DMS53 (cell line): ENCODE data around the gene MED1.

Source experiments
- DNase-seq: peaks from one replicate; lab custom pipeline; 2025; lab: John Stamatoyannopoulos, UW

MED1 gene

DNA sequence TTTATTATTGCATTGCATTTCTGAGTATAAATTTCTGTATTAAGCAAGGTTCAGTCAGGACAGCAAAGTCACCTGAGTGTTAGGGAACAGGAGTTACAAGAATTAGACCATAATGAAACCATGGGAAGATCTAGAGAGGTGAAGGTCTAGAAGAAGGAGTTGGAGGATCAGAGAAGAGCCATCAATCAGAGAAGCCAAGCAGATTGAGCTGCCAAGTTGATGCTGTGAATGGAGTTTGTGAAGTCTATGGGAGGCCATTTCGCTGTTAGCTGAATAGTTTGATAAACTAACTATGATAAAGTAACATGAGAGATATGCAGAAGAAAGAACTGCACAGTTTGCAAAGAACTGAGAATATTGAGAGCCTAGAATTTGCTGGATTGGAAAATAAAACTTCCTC is 90.0 kb downstream of the MED1 start:
- DNase-seq: no peak

DNA sequence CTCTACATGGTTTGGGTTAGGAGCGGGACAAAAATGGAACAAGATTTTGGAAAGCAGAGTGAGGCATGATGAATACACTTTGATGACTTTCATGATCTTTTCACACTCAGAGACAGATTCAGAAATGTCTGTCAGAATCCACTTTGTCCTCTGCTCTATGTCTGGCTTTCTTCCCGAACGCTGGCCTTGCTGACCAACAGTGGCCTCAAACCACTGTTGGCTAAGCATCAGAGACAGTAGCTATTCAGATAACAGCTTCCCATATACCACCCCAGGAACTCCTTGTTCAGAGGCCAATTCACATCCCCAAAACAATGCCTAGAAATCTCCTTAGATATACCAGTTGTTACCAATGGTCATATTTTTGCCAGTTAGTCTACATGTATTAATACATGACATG is 90.5 kb downstream of the MED1 start:
- no peak for DNase-seq

DNA sequence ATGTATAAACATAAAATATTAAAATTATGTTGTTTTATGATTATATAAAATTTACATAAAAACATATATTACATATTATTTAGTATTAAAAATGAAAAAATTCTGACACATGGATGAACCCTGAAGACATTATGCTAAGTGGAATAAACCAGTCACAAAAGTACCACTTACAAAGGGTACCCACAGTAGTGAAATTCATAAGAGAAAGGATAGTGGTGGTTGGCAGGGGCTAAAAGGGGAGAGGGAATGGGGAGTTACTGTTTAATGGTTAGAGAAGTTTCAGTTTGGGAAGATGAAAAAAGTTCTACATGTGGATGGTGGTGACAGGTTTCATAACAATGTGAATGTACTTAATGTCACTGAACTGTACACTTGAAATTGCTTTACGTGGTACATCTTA is 91.1 kb downstream of the MED1 start:
- DNase-seq: no peak

DNA sequence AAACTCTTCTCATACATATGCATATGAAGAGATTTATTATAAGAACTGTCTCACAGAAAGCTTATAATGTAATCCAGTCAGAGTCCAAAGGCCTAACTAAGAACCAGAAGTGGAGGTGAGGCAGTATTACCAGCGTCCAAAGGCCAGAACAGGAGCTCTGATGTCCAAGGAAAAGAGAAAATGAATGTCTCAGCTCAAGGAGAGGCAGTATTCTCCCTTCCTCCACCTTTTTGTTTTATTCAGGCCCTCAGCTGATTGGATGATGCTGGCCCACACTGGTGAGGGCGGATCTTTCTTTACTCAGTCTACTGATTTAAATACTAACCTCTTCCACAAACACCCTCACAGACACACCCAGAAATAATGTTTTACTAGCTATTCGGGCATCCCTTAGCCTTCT is 93.1 kb downstream of the MED1 start:
- DNase-seq: no peak

DNA sequence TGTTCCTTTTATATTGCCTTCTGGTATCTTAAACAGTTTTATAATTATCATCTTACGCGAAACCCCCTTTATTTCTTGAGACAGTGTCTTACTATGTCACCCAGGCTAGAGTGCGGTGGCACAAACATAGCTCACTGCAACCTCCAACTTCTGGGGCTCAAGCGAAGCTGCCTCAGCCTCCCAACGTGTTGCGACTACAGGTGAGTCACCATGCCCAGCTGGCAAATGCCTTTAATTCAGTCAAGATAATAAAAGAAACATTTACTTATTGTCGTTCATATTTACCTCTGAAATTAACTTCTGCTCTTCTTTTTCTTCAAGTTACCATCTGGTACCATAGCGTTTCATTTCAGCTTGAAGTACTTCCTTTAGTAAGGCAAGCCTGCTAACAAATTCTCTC is 93.6 kb downstream of the MED1 start:
- no peak for DNase-seq
